Brain microvascular endothelial cell (primary cell): Measurements from ENCODE around the gene NR2F1.

Experiments
- DNase-seq: peaks from one replicate; pipeline ENCODE4 v3.0.0-alpha.2; 2020
- H3K27ac ChIP-seq: fragments of 250-450 bp; sonication (Bioruptor Pico); 2 replicates; pipeline ENCODE4 v1.5.1; 2020; ENCODE audit warnings: mild to moderate bottlenecking, moderate library complexity
- H3K27me3 ChIP-seq: fragments of 250-450 bp; sonication (Bioruptor Pico); replicated peaks from 2 replicates; pipeline ENCODE4 v1.5.1; 2020; ENCODE audit warnings: mild to moderate bottlenecking
- H3K36me3 ChIP-seq: fragments of 250-450 bp; sonication (Bioruptor Pico); replicated peaks from 2 replicates; pipeline ENCODE4 v1.5.1; 2020; ENCODE audit warnings: mild to moderate bottlenecking
- H3K4me3 ChIP-seq: 2 replicates; pipeline ENCODE4 v1.5.1; 2011; ENCODE audit warnings: low read depth, mild to moderate bottlenecking, control low read depth, low read length, moderate library complexity
- CTCF ChIP-seq: IDR thresholded peaks from 2 replicates; pipeline ENCODE4 v1.5.1; 2011; ENCODE audit warnings: low read depth, mild to moderate bottlenecking, moderate library complexity, low read length, control low read depth, inconsistent platforms; ENCODE audit errors: missing control alignments
- in situ Hi-C: cut with HindIII; loops from 2 replicates; pipeline ENCODE4 v1.10.0; 2017; ENCODE audit warnings: low sequenced_read_pairs, low pct_ligation_motif_present

NR2F1 gene

GRCh38 chr5:93600409-93601070 is 17.5 kb downstream of the NR2F1 start:
- TF ChIP-seq CTCF: no peak
- H3K36me3 ChIP-seq: peaks cover 2% of the 10 kb centered on the region
- H3K27me3 ChIP-seq: no peaks in the 10 kb centered on the region
- H3K4me3 ChIP-seq: peak overlapping the region; percentile 45
- in situ Hi-C loops: no loop called here
- H3K27ac ChIP-seq: peak overlapping the region; percentile 66
- no peak for DNase-seq

GRCh38 chr5:93601071-93601801 is 18.2 kb downstream of the NR2F1 start:
- peak overlapping the region; percentile 66 for H3K27ac ChIP-seq
- peak overlapping the region; percentile 46 for H3K4me3 ChIP-seq
- in situ Hi-C loops: no loop called here
- no peaks in the 10 kb centered on the region for H3K36me3 ChIP-seq
- no peak for DNase-seq
- H3K27me3 ChIP-seq: no peaks in the 10 kb centered on the region
- no peak for TF ChIP-seq CTCF

GRCh38 chr5:93601802-93602155 is 18.8 kb downstream of the NR2F1 start:
- DNase-seq: no peak
- in situ Hi-C loops: no loop called here
- Histone ChIP-seq H3K27me3 (no peaks in the 10 kb centered on the region), H3K27ac (peak overlapping the region; percentile 66), H3K4me3 (peak overlapping the region; percentile 46), H3K36me3 (no peaks in the 10 kb centered on the region)
- TF ChIP-seq CTCF: no peak

GRCh38 chr5:93602241-93603077 is 19.4 kb downstream of the NR2F1 start:
- Histone ChIP-seq H3K27me3 (no peaks in the 10 kb centered on the region), H3K27ac (peak overlapping the region; percentile 66), H3K36me3 (no peaks in the 10 kb centered on the region), H3K4me3 (peak overlapping the region; percentile 46)
- no peak for TF ChIP-seq CTCF
- DNase-seq: no peak
- in situ Hi-C loops: no loop called here

- in situ Hi-C loops: no loop called here
- peak overlapping the region; percentile 53 for H3K4me3 ChIP-seq
- DNase-seq: no peak
- no peak for TF ChIP-seq CTCF
- no peak overlapping the region for H3K27ac ChIP-seq
- H3K36me3 ChIP-seq: no peaks in the 10 kb centered on the region
- H3K27me3 ChIP-seq: no peaks in the 10 kb centered on the region
These were observed 20.2 kb downstream of the NR2F1 start for GRCh38 chr5:93603078-93603792.
